Effector CD4-positive, alpha-beta T cell (primary cell): ENCODE measurements around the gene DDIT3.

ENCODE experiments used
- DNase-seq: peaks from one replicate; pipeline ENCODE4 v3.0.0-alpha.2; 2020

The DDIT3 gene

GRCh38 chr12:57546438-57547287, 26.3 kb upstream of the DDIT3 start, which contains the start of gene DCTN2:
DCTN2 (minus strand) TSS chr12:57547192; CDS start chr12:57547063, 129 bp downstream.
- DNase-seq = peak; percentile 88

GRCh38 chr12:57545809-57546437, 25.6 kb upstream of the DDIT3 start:
- DNase-seq = no peak

DNA sequence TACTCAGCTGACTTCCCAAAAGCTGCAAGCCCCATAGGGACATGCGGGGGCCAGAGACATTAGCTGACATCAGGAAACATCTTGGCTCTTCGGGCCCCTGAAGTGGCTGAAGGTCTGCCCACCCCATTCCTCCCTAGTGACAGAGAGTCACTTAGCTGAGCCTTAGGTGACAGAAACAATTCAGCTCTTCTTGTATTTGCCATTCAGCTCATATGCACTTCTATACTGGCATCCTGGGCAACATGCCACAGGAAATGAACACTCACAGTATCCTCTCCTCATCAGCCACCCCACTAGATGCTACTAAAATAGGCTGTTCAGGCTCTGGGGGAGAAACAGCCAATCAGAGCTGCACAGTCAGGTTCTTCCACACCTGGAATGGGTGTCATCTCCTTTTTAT, 23.3 kb upstream of the DDIT3 start:
- DNase-seq = no peak

DNA sequence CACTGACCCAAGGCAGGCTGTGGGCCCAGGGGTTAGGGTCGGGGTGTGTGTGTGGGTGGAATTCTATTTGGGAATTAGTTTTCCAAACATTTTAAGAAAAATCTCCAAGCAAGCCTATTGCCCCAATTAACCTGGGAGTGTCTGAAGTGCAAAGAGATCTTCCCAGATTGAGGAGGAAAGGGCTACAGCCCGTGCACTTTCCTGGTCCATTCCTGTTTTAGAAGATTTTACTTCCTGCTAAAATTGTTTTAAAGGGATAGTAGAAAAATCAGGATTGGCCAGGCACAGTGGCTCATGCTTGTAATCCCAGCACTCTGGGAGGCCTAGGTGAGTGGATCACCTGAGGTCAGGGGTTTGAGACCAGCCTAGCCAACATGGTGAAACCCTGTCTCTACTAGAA, 21.4 kb upstream of the DDIT3 start:
- DNase-seq = no peak

GRCh38 chr12:57541001-57541400, 20.7 kb upstream of the DDIT3 start:
- DNase-seq = no peak

DNA sequence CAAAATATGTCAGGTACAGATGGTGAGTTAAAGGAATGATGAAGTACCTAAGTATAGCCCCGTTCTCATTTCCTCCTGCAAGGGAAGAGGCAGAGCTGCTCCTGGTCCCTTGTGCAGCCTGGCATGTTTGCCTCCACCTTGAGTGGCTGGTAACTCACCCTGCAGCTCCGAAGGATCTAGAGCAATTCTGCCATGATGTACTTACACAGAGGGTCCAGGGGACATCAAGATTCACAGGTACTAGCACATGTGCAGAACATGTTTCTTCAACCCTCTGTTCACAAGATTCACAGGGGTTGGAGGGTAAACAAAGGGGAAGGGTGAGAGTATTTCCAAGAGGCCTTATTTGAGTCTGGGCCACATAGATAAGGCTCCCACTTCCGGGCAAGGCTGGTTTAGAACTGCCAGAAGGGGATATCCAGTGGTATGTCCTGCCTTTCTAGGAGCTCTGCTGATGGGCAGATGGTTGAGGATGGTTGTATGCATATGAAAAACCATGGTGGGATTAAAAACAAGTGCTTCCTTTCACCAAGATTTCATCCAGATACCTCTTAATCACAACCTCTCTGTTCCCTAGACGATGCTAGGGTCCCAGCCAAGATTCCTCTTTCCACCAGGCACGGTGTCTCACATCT, 18.9 kb upstream of the DDIT3 start:
- DNase-seq = no peak

- no peak for DNase-seq
These were observed 16.3 kb upstream of the DDIT3 start for GRCh38 chr12:57536597-57536942.

- DNase-seq = no peak
These were observed 15.7 kb upstream of the DDIT3 start for GRCh38 chr12:57535764-57536596.

- DNase-seq = no peak
These were observed 14.8 kb upstream of the DDIT3 start for GRCh38 chr12:57534991-57535543.

GRCh38 chr12:57534250-57534649, 13.9 kb upstream of the DDIT3 start:
- no peak for DNase-seq

DNA sequence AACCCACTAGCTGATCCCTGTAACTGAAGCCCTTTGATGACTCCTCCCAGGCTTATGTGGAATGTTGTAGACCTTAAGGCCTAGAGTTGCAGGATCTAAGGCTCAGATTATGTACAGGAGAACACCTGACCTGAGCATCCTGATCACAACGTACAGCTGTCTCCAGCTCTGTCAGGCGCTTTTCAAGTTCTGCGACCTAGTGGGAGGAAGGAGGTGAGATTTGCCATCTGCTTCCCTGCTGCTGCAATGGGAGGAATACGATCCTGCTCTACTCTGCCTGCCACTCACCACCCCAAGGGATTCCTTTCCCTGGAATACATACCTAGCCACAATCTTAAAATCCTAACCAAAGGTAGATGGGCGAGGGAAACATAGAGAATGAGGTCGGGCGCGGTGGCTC, 12.8 kb upstream of the DDIT3 start:
- no peak for DNase-seq

- DNase-seq = no peak
These were observed 11.5 kb upstream of the DDIT3 start for GRCh38 chr12:57531836-57532235.

DNA sequence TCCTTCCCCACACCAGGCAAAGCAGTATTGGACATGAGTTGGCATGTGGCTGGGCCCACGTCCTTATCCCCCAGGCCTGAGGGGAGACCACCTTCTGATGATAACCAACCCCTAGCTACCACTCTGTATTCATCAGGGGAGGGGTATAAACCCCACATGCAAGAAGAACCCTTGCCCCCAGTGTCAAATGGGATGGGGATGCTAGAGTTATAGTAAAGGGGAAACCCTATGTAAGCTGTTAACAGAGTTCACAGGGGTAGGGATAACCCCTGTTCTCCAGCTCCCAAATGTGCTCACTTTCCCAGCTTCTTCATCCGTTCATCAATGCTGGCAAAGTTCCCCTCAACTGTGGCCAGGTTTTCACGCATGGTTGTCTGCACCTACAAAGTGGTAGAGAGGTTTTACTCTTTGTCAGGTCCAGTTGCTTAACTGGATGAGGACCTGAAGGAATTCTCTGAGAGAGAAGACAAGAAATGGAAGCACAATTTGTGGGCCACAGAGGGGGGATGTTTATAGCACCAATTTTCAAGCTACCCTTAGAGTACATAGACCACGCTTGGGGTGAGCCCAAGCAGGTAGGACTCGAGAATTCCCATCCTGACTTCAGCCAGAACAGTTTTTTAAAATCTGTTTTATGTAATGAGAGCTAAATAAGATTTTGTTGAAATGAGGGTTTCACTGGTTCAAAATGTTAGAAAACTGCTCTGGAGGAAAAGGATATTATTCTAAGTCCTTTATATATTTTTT, 10.3 kb upstream of the DDIT3 start:
- DNase-seq = no peak

DNA sequence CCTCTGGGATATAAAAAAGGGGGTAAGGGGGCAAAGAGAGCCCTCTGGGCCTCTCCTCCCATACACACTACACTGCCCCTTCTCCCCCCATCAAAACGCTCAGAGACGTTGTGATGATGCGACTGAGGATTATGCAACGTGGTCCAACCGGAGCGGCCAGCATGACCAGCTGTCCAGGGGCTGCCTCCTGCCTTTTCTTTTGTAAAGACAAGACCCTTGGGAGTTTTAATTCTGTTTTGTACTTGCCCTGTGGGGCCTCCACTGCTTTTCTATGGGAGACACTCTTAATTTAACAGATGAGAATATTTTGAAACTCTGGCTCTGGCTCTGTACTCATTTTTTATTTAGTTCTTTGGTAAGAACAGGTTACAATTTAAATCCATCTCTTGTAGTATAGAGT, 9.5 kb upstream of the DDIT3 start:
- DNase-seq = no peak

GRCh38 chr12:57528831-57529555, 8.7 kb upstream of the DDIT3 start:
- DNase-seq = no peak

DNA sequence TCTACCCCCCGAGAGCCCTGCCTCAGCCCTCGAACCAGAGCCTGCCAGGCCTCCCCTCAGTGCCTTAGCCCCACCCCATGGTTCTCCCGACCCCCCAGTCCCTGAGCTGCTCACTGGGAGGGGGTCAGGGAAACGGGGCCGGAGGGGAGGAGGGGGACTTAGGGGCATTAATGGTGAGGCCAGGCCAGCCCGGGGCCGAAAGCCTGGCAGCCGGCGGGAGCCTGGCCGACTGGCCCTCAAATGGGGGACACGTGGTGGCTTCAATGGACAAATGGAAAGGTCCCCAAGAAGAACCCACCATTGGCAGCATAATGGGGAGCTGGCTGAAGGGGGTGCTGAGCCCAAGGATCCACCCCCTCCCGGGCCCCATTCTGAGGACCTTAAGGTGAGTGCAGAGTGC, 7.9 kb upstream of the DDIT3 start:
- DNase-seq = no peak

DNA sequence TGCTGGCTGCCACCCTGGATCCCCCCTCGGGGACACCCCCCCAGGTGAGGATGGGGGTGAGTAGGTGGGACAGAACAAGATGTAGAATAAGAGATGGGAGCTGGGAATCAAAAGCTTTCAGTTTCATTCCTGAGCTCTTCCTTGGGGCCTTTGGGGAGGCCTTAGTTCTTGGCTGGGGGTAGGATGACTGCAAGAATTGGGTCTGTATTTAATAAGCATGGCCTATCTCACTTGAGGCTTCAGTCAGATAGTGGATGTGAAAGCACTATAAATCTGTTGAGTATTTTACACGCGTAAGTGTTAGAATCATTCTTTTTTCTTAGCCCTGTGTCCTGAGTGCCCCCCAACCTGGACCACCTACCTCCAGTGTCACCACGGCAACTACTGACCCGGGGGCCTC, 6.9 kb upstream of the DDIT3 start:
- no peak for DNase-seq

DNA sequence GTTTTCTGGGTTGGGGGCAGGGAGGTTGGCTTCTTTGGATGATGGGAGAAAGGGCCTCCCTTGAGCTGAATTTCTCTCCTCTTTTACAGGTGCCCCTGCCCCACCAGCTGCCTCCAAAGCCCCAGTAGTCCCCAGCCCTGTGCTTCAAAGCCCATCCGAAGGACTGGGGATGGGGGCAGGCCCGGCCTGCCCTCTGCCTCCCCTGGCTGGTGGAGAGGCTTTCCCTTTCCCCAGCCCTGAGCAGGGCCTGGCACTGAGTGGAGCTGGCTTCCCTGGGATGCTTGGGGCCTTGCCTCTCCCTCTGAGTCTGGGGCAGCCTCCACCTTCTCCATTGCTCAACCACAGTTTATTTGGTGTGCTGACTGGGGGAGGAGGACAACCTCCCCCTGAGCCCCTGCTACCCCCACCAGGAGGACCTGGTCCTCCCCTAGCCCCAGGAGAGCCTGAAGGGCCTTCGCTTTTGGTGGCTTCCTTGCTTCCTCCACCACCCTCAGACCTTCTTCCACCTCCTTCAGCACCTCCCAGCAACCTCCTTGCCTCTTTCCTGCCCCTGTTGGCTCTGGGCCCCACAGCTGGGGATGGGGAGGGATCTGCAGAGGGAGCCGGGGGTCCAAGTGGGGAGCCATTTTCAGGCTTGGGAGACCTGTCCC, 6.3 kb upstream of the DDIT3 start:
- no peak for DNase-seq

GRCh38 chr12:57525615-57526383, 5.5 kb upstream of the DDIT3 start:
- DNase-seq = no peak
